ENCODE results near the gene ZCCHC17.

- TF ChIP-seq, protein P1, sequence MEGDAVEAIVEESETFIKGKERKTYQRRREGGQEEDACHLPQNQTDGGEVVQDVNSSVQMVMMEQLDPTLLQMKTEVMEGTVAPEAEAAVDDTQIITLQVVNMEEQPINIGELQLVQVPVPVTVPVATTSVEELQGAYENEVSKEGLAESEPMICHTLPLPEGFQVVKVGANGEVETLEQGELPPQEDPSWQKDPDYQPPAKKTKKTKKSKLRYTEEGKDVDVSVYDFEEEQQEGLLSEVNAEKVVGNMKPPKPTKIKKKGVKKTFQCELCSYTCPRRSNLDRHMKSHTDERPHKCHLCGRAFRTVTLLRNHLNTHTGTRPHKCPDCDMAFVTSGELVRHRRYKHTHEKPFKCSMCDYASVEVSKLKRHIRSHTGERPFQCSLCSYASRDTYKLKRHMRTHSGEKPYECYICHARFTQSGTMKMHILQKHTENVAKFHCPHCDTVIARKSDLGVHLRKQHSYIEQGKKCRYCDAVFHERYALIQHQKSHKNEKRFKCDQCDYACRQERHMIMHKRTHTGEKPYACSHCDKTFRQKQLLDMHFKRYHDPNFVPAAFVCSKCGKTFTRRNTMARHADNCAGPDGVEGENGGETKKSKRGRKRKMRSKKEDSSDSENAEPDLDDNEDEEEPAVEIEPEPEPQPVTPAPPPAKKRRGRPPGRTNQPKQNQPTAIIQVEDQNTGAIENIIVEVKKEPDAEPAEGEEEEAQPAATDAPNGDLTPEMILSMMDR (IDR thresholded peaks at IDR 0.05; ENCODE audit: borderline replicate concordance, extremely low read depth, low read length, poor library complexity, severe bottlenecking) = no peak
- no peak for TF ChIP-seq EZH2 (IDR thresholded peaks at IDR 0.05; ENCODE audit: borderline replicate concordance, low read depth, low read length, severe bottlenecking)
These were observed 73.7 kb downstream of the ZCCHC17 start for GRCh38 chr1:31370565-31370964.
